OCI-LY3 (cell line): ENCODE results near the gene PTRH2.
"Not testable (repeated sequence)": the region's sequence is repeated elsewhere in the genome, so short reads cannot be mapped to it uniquely, and the experiment has no call there.

Source experiments
- H2AFZ ChIP-seq: fragments of 200-600, 300-600 bp; shearing (Covaris generic); 2 replicates; pipeline ENCODE4 v1.6.0; 2014; ENCODE audit warnings: antibody characterized with exemption, low read depth, low read length
- H3K27ac ChIP-seq: fragments of 200-600, 300-600 bp; sonication (generic); 2 replicates; pipeline ENCODE4 v1.5.1; 2014; ENCODE audit warnings: mild to moderate bottlenecking, low read length, moderate library complexity, mixed read lengths
- H3K27me3 ChIP-seq: fragments of 200-600, 300-600 bp; sonication (generic); 2 replicates; pipeline ENCODE4 v1.6.1; 2014; ENCODE audit warnings: low read depth, low read length, mixed read lengths
- H3K36me3 ChIP-seq: fragments of 200-600, 300-600 bp; sonication (generic); replicated peaks from 2 replicates; pipeline ENCODE3; 2014; ENCODE audit warnings: low read depth, low read length, mixed read lengths
- H3K4me1 ChIP-seq: fragments of 300-600, 200-600 bp; sonication (generic); 2 replicates; pipeline ENCODE4 v1.6.1; 2014; ENCODE audit warnings: low read length, mixed read lengths
- H3K4me2 ChIP-seq: fragments of 200-600, 300-600 bp; sonication (generic); 2 replicates; pipeline ENCODE4 v1.6.1; 2014; ENCODE audit warnings: low read length, mixed read lengths
- H3K4me3 ChIP-seq: fragments of 300-600, 200-600 bp; sonication (generic); 2 replicates; pipeline ENCODE4 v1.5.1; 2014; ENCODE audit warnings: antibody characterized with exemption, mild to moderate bottlenecking, low read length, moderate library complexity
- H3K79me2 ChIP-seq: fragments of 300-600, 200-600 bp; shearing (Covaris generic); 2 replicates; pipeline ENCODE4 v1.6.1; 2014; ENCODE audit warnings: mild to moderate bottlenecking, low read length, mixed read lengths
- H3K9ac ChIP-seq: fragments of 300-600, 200-600 bp; shearing (Covaris generic); 2 replicates; pipeline ENCODE4 v1.6.0; 2014; ENCODE audit warnings: mild to moderate bottlenecking, low read length, moderate library complexity
- H3K9me3 ChIP-seq: fragments of 200-600, 300-600 bp; shearing (Covaris generic); 2 replicates; pipeline ENCODE4 v1.6.1; 2014; ENCODE audit warnings: low read length, mixed read lengths; ENCODE audit not compliant: insufficient read depth
- H4K20me1 ChIP-seq: fragments of 200-600, 300-600 bp; sonication (generic); 2 replicates; pipeline ENCODE4 v1.6.1; 2016; ENCODE audit warnings: low read length, mixed read lengths; ENCODE audit not compliant: insufficient read depth
- EZH2phosphoT487 ChIP-seq: fragments of 200-600 bp; shearing (Covaris generic); IDR thresholded peaks from 2 replicates; pipeline ENCODE4 v1.6.1; 2018; ENCODE audit warnings: antibody characterized with exemption, mixed run types, low read depth
- TF ChIP-seq, protein P1 (sequence below): fragments of 200-600, 300-600 bp; sonication (generic); IDR thresholded peaks from 2 replicates; pipeline ENCODE4 v1.5.1; 2014; ENCODE audit warnings: antibody characterized with exemption, low read length, low read depth

Gene PTRH2

DNA sequence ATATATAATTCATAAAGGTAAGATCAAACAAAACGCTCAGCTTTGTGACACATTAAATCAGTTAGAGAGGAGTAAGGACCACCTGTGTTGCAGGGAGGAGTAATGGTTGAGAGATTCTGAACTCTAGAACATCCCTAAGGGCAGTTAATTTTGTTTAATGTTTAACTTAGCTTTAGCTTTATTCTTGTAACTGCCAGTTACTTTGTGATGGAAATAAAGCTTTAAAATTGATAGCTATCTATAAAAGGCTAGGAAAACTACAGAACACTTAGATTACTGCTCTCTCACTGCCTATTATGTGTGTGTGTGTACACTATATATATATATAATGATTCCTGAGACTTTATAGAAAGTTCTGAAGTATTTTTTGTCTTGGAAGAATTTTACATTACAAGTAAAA, 37.8 kb downstream of the PTRH2 start:
- Histone ChIP-seq H3K27me3 (no peaks in the 10 kb centered on the region), H3K79me2 (peaks cover 4% of the 10 kb centered on the region; the same call in 1 of the 2 replicates), H3K9ac (no peak overlapping the region), H3K4me1 (peaks cover 31% of the 10 kb centered on the region), H3K36me3 (peaks cover 63% of the 10 kb centered on the region), H3K4me2 (peak overlapping the region; percentile 34), H4K20me1 (peaks cover 27% of the 10 kb centered on the region), H3K27ac (peak overlapping the region; percentile 15; the same call in 1 of the 2 replicates), H2AFZ (no peak overlapping the region), H3K4me3 (no peak overlapping the region), H3K9me3 (no peaks in the 10 kb centered on the region)
- TF ChIP-seq, protein P1, sequence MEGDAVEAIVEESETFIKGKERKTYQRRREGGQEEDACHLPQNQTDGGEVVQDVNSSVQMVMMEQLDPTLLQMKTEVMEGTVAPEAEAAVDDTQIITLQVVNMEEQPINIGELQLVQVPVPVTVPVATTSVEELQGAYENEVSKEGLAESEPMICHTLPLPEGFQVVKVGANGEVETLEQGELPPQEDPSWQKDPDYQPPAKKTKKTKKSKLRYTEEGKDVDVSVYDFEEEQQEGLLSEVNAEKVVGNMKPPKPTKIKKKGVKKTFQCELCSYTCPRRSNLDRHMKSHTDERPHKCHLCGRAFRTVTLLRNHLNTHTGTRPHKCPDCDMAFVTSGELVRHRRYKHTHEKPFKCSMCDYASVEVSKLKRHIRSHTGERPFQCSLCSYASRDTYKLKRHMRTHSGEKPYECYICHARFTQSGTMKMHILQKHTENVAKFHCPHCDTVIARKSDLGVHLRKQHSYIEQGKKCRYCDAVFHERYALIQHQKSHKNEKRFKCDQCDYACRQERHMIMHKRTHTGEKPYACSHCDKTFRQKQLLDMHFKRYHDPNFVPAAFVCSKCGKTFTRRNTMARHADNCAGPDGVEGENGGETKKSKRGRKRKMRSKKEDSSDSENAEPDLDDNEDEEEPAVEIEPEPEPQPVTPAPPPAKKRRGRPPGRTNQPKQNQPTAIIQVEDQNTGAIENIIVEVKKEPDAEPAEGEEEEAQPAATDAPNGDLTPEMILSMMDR: no peak
- TF ChIP-seq EZH2phosphoT487: no peak

DNA sequence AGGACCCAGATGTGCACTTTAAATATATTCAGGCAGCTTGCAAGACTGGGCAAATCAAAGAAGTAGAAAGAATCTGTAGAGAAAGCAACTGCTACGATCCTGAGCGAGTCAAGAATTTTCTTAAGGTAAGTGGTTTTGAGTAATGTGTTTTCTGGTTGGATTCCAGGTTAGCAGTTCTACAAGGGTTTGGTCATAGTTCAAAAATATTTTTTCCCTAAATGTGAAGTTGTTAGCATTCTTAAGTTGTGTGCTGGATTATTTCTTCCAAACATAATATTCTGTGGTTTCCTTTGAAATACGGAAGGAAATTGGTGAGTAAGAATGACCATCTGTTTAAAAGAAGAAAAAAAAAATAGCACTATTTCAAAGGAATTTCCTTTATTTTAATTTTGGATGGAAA, 38.4 kb downstream of the PTRH2 start:
- Histone ChIP-seq H3K9me3 (no peaks in the 10 kb centered on the region), H3K27me3 (no peaks in the 10 kb centered on the region), H3K4me1 (peaks cover 25% of the 10 kb centered on the region), H4K20me1 (peaks cover 27% of the 10 kb centered on the region), H3K27ac (peak overlapping the region; percentile 1; the same call in 1 of the 2 replicates), H2AFZ (no peak overlapping the region), H3K9ac (no peak overlapping the region), H3K79me2 (peaks cover 4% of the 10 kb centered on the region; the same call in 1 of the 2 replicates), H3K4me3 (no peak overlapping the region), H3K4me2 (peak overlapping the region; percentile 34), H3K36me3 (peaks cover 64% of the 10 kb centered on the region)
- TF ChIP-seq EZH2phosphoT487: no peak
- TF ChIP-seq, protein P1: no peak

DNA sequence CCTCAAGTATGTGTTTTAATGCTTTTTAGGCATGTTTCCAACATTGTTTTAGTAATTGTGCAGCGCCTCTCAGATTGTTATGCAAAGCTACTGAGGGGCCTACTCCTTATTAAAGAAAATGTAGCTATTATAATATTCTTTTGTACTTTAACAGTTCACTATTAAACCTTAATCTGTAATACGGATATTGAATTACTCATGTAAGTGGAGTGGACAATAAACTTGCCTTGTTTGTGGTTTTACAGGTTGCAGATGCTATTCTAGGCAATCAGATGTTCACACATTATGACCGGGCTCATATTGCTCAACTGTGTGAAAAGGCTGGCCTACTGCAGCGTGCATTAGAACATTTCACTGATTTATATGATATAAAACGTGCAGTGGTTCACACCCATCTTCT, 41.0 kb downstream of the PTRH2 start:
- Histone ChIP-seq H4K20me1 (peaks cover 17% of the 10 kb centered on the region; the same call in 1 of the 2 replicates), H3K9me3 (no peaks in the 10 kb centered on the region), H3K4me2 (no peak overlapping the region), H3K36me3 (peaks cover 75% of the 10 kb centered on the region), H3K4me1 (peaks cover 23% of the 10 kb centered on the region), H3K79me2 (no peaks in the 10 kb centered on the region; the same call in 1 of the 2 replicates), H3K27ac (no peak overlapping the region), H3K9ac (no peak overlapping the region), H2AFZ (no peak overlapping the region), H3K4me3 (no peak overlapping the region), H3K27me3 (no peaks in the 10 kb centered on the region)
- TF ChIP-seq, protein P1: no peak
- TF ChIP-seq EZH2phosphoT487: no peak

DNA sequence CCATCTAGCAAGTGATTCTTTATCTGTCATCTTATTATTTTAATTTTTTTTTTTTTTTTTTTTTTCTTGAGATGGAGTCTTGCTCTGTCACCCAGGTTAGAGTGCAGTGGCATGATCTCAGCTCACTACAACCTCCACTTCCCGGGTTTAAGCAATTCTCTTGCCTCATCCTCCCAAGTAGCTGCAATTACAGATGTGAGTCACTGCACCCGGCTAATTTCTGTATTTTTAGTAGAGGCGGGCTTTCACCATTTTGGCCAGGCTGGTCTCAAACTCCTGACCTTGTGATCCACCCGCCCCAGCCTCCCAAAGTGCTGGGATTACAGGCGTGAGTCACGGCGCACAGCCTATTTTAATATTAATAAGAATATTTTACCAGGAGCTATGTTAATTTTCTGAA, 50.6 kb downstream of the PTRH2 start:
- not testable (repeated sequence) for H2AFZ ChIP-seq, H3K27me3 ChIP-seq, H3K4me3 ChIP-seq, H3K9me3 ChIP-seq, H4K20me1 ChIP-seq, H3K27ac ChIP-seq, H3K79me2 ChIP-seq, H3K9ac ChIP-seq, H3K4me2 ChIP-seq, H3K4me1 ChIP-seq
- H3K36me3 ChIP-seq: peaks cover 59% of the 10 kb centered on the region

DNA sequence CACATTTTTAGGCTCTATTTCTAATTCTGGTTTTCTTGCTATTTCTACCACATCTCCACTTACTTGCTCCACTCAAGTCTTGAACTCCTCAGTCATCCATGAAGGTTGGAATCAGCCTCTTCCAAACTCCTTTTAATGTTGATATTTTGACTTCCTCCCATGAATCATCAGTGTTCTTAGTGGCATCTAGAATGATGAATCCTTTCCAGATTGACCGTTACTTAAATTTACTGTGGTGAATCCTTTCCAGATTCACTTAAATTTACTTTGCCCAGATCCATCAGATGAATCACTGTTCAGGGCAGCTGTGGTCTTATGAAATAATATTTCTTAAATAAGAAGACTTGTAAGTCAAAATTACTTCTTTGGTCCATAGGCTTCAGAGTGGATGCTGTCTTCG, 55.1 kb downstream of the PTRH2 start:
- no peak overlapping the region for H2AFZ ChIP-seq
- H3K27ac ChIP-seq: no peak overlapping the region
- no peaks in the 10 kb centered on the region for H3K27me3 ChIP-seq
- no peak overlapping the region for H3K4me3 ChIP-seq
- H3K79me2 ChIP-seq: peaks cover 42% of the 10 kb centered on the region
- H3K4me1 ChIP-seq: no peaks in the 10 kb centered on the region
- H4K20me1 ChIP-seq: peaks cover 19% of the 10 kb centered on the region
- H3K36me3 ChIP-seq: peaks cover 76% of the 10 kb centered on the region
- TF ChIP-seq, protein P1: no peak
- no peak for TF ChIP-seq EZH2phosphoT487
- H3K9ac ChIP-seq: no peak overlapping the region
- no peak overlapping the region for H3K4me2 ChIP-seq
- no peaks in the 10 kb centered on the region for H3K9me3 ChIP-seq
